GM21390 (cell line): ENCODE results near the gene PRDX4.
"Not testable (repeated sequence)": the region's sequence is repeated elsewhere in the genome, so short reads cannot be mapped to it uniquely, and the experiment has no call there.

Source experiments
- ATAC-seq: cut with Tn5 transposase; IDR thresholded peaks from one replicate; pipeline ENCODE4 v1.9.1; 2021; ENCODE audit not compliant: unreplicated experiment

PRDX4 gene

GRCh38 chrX:23667239-23668177, at the start of gene PRDX4:
Gene PRDX4 (plus strand): TSS chrX:23667493. CDS start chrX:23667571, 78 bp downstream.
- peak; percentile 57 for ATAC-seq

DNA sequence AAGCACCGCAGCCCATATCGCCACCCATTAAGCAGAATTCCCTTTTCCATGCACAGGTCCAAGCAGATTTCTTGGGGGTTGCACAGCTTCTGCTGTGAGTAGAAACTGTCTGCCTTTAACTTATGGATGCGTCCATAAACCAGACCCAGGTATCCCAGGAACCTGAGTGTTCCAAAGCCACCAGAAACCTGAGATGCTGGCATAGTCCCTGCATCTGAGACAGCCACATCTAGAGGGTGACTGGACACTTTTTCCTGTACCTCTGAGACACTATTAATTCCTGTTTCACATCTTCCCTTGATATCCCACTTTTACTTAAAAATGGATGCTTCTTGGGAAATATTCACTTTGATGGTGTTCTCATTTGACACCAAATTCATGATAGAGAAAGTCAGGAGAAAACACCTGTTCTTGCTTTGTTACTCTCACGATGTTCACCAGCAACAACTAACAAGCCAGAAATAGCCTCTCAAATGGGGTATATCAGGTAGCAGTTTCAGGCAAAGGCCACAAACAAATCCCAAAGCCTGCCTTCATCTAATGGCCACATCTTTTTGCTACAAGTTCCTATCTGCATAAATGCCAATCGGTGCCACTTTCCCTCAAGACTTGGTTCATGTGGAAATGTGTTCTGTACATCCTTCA, 45.5 kb upstream of the PRDX4 start:
- no peak for ATAC-seq

GRCh38 chrX:23623797-23624196, 43.5 kb upstream of the PRDX4 start:
- no peak for ATAC-seq

- ATAC-seq = no peak
These were observed 40.6 kb upstream of the PRDX4 start for GRCh38 chrX:23626651-23627050.

DNA sequence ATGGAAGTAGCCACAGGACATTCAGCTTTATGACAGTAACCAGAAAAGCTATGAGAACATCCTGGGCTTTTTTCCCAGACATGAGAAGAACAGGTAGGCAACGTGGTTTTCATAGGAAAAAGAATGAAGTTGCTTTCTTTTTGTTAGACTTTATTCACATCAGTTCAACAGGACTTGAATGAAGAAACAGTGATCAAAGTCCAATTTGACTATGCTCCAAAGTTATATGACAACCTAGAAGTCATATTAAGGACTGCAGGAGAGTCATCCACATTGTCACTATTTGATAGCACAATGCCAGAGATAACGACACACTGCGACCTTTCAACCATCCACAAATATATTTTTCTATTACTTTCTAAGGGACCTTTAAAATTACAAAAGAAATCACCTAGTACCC, 39.2 kb upstream of the PRDX4 start:
- no peak for ATAC-seq

DNA sequence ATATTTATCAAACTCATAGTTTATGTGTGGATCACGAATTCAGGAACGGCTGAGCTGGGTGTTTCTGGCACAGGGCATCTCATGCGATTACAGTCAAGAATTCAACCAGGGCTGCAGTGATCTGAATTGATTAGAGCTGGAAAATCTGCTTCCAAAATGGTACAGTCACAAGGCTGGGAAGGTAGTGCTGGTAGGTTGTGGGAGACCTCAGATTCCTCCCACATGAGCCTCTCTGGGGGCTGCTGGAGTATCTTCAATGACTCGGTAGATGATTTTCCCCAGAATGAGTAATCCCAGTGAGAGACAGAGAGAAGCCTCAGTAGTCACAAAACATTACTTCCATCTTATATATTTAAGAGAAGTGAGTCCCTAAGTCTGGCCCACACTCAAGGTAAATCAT, 36.2 kb upstream of the PRDX4 start:
- ATAC-seq = no peak

DNA sequence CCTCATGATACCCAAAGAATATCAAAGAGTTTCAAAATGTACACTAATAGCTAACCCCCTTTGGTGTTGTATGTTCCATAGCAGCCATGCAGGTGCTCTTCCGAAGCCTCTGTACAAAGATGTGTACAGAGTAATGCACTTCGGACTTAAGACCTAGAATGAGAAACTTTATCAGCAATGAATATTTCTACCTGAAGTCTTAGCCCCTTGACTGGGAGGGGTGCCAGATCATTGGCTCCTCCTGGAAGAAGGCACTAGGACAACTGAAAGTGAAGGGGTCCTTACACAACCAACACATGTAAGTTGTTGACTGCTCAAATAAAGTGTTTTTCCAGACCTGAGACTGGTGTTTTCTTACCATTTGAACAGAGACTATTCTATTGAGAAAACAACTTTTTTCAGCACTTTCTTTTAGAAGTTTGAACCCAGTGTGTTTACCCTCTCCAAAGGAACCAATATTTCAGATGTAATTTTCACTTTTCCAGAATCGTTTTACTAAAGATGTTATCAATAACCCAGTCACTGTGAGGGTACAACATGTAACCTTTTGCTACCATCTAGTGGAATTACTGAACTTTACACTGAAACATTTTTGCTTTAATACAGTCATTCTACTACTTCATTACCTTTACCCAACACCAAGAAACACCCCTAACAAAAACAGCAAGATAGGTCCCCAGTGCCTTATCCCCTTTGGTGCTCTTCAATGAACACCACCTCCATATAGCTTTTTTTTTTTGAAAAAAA, 33.3 kb upstream of the PRDX4 start:
- no peak for ATAC-seq

DNA sequence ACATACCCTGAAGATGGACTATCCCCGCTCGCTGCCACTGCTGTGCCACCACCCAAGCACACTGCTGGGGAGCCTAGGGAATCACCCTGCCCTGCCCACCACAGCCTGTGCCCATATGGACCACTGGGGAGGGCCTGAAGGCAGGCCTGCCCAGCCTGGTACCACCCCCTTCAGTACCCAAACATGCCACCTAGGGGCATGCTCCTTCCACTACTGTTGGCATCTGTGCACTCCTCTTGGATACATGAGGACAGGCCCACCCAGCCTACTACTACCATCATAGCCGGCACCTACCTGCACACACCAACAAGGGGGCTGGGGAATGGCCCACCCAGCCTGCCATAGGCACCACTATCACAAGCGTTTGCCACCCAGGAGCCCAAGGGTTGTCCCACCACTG, 30.1 kb upstream of the PRDX4 start:
- no peak for ATAC-seq

- no peak for ATAC-seq
These were observed 24.3 kb upstream of the PRDX4 start for GRCh38 chrX:23643020-23643419.

DNA sequence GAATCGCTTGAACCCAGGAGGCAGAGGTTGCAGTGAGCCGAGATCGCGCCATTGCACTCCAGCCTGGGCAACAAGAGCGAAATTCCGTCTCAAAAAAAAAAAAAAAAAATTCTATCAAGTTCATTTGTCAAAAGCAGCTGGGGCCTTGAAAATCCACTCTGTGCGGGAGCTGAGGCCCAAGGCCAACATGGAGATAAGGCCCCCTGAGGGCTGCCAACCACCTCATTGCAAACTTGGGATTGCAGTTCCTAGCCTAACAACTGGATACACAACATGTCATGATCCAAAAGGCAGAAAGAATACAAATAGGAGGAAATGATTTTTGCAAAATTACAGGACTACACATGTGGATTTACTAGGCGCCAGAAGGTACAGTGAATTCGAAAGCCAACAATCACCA, 22.5 kb upstream of the PRDX4 start:
- no peak for ATAC-seq

DNA sequence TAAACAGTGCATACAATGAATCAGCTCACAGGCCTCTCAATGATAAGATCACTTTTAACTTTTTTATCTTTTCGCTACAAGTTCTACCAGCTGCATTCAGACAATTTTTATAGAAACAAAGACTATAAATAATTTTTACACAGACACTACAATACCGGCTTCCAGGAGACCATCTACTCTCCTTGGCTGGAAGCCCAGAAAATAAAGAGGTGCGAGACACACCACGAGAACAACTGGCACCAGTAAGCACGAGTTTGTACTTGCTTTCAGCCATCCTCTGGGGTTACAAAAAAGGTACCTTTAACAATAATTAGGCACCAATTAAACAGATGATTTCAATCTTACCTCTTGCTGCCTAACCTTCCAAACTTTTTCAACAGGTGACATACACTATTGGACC, 11.2 kb upstream of the PRDX4 start:
- ATAC-seq = no peak

DNA sequence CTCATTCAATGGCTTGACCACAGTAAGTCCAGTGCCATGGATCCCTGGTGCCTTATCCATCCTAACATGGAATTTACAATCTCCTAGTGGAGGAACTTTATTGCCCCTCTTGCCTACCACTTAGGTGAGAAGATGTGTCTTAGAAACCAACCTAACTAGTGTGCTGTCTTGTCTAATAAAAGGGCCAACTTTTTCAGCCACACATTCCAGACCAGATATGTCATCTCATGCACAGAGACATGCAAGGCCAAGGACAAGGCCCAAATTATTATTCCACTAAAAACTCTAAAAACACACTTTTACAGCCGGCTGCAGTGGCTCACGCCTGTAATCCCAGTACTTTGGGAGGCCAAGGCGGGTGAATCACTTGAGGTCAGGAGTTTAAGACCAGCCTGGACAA, 10.6 kb upstream of the PRDX4 start:
- ATAC-seq = no peak

DNA sequence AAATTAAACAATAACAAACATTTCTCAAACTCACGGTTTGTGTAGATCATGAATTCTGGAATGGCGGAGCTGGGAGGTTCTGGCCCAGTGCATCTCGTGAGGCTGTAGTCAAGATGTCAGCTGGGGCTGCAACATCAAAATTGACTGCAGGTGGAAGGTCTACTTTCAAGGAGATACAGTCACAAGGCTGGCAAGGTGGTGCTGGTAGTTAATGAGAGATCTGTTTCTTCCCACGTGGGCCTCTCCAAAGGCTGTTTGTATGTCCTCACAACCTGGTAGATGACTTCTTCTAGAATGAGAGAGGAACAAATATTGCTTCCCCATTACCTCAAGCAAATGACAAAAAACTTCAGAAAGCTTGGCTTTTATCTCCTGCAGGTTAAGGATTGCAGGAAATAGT, 8.0 kb upstream of the PRDX4 start:
- ATAC-seq = no peak

- not testable (repeated sequence) for ATAC-seq
These were observed 7.1 kb upstream of the PRDX4 start for GRCh38 chrX:23660083-23660765.

DNA sequence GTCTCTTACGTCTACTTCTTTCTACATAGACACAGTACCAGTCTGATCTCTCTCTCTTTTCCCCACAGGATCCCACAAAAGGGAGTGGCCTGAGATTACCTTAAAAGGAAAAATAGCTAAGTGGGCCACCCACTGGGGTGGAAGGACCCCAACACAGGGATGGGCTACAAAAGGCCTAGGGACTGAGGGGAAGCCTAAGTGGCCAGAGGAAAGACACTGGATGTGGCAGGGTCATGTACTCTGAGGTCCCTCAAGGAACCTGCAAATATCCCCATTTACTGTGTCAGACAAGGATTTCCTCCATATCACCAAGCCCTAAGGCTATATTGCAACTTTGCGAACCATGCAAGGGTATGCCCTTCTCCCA, 6.5 kb upstream of the PRDX4 start:
- no peak for ATAC-seq

DNA sequence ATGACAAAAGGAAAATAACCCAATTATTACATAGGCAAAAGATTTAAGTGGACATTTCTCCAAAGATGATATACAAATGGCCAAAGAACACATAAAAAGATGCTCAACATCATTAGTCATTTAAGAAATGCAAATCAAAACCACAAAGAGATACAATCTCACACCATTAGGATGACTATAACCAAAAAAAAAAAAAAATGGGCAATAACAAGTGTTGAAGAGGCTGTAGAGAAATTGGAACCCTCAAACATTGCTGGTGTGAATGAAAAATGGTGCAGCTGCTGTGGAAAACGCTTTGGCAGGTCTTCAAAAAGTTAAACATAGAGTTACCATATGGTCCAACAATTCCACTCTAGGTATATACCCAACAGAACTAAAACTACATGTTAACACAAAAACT, 5.6 kb upstream of the PRDX4 start:
- ATAC-seq = no peak

DNA sequence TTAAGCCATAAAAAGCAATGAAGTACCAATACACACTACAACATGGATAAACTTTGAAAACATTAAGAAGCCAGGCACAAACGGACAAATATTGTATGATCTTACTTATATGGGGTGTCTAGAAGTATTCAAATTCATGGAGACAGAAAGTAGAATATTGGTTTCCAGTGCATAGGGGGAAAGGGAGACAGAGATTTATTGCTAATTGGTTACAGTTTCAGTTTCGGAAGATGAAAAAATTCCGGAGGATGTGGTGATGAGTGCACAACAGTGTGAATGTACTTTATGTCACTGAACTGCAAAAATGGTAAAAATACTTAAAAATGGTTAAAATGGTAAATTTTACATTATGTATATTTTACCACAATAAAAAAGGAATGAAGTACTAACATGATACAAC, 5.1 kb upstream of the PRDX4 start:
- ATAC-seq = peak; percentile 53

DNA sequence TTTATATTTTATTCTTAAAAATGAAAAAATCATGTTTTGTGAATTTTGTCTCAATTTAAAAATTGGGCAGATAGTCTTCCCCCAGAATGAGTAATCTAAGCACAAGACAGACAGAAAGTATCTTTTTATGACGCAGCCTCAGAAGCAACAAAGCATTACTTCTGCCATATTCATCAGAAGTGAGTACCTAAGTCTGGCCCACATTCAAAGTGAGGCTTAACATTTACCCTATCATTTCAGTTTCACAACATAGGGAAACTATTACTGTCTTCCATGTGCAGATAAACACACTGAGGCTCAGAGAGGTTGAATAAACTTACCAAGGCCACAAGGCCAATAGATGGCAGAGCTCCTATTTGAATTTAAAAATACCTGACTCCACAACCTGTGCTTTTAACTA, 4.4 kb upstream of the PRDX4 start:
- ATAC-seq = peak; percentile 53

- no peak for ATAC-seq
These were observed 2.8 kb upstream of the PRDX4 start for GRCh38 chrX:23664496-23664895.

DNA sequence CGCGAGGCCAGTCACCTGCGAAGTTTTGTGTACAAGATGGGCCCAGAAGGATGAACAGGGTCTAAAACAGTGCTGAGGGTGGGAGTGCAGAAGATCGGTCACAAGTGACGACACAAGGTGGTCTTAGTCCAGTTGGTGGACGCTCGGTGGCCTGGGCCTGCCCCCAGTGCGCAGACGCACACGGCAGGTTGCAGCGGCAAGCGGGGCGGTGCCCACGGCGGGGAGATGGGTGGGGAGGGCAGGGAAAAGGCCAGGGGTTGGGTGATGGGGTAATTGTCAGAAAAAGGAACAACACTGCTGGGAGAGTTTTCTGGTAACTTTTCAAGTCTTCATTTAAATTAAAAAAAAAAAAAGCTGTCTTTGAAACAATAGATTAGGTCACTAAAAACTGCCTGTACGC, 1.0 kb upstream of the PRDX4 start:
- no peak for ATAC-seq

DNA sequence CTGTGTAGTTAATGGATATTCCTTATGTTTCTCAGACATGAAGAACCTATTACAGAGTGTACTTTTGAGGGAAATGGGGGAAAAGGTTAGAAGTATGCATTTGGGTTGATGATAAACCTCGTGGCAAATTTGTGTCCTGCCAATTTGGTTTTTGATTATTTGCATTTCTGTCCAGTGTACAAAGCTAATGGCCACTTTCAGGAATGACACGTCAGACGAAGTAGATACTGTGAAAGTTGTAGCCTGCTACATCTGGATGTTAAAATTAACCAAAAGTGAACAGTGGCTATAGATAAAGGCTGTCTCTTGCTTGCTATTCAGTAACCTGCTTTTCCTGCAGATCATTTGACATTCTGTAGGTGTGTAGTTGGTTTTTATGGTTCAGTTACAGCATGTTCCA, 1.0 kb downstream of the PRDX4 start:
- peak; percentile 48 for ATAC-seq
